NCI-H82 (cell line): Measurements from ENCODE around the gene DACH1.

Source experiments
- DNase-seq: peaks from one replicate; lab custom pipeline; 2025; lab: John Stamatoyannopoulos, UW

The DACH1 gene

GRCh38 chr13:71702253-71702652 lies 164.8 kb downstream of the DACH1 start:
- DNase-seq = no peak

GRCh38 chr13:71701741-71702140 lies 165.3 kb downstream of the DACH1 start:
- no peak for DNase-seq

- no peak for DNase-seq
These were observed 167.7 kb downstream of the DACH1 start for GRCh38 chr13:71699342-71699741.

- DNase-seq = no peak
These were observed 171.3 kb downstream of the DACH1 start for GRCh38 chr13:71695662-71696061.

GRCh38 chr13:71685072-71685471 lies 181.9 kb downstream of the DACH1 start:
- peak; percentile 68 for DNase-seq

- no peak for DNase-seq
These were observed 184.9 kb downstream of the DACH1 start for GRCh38 chr13:71681901-71682613.

- DNase-seq = no peak
These were observed 189.9 kb downstream of the DACH1 start for GRCh38 chr13:71677124-71677523.

GRCh38 chr13:71672512-71672911 lies 194.5 kb downstream of the DACH1 start:
- DNase-seq = peak; percentile 44

GRCh38 chr13:71663431-71663830 lies 203.6 kb downstream of the DACH1 start:
- DNase-seq = no peak

- no peak for DNase-seq
These were observed 205.1 kb downstream of the DACH1 start for GRCh38 chr13:71661921-71662320.

GRCh38 chr13:71659404-71659803 lies 207.6 kb downstream of the DACH1 start:
- DNase-seq = no peak

GRCh38 chr13:71645467-71645866 lies 221.5 kb downstream of the DACH1 start:
- no peak for DNase-seq

- DNase-seq = no peak
These were observed 222.4 kb downstream of the DACH1 start for GRCh38 chr13:71644579-71644978.

GRCh38 chr13:71643448-71643860 lies 223.6 kb downstream of the DACH1 start:
- DNase-seq = no peak

GRCh38 chr13:71638751-71639150 lies 228.3 kb downstream of the DACH1 start:
- DNase-seq = no peak

- peak; percentile 93 for DNase-seq
These were observed 232.2 kb downstream of the DACH1 start for GRCh38 chr13:71634602-71635443.

- peak; percentile 43 for DNase-seq
These were observed 232.8 kb downstream of the DACH1 start for GRCh38 chr13:71634182-71634581.

GRCh38 chr13:71632721-71633120 lies 234.3 kb downstream of the DACH1 start:
- DNase-seq = no peak

GRCh38 chr13:71632206-71632605 lies 234.8 kb downstream of the DACH1 start:
- DNase-seq = peak; percentile 58

GRCh38 chr13:71629167-71629566 lies 237.8 kb downstream of the DACH1 start:
- no peak for DNase-seq

GRCh38 chr13:71626421-71627117 lies 240.4 kb downstream of the DACH1 start:
- peak; percentile 54 for DNase-seq

GRCh38 chr13:71625694-71626093 lies 241.3 kb downstream of the DACH1 start:
- DNase-seq = no peak
